HTR-8/SVneo (cell line): ENCODE results near the gene EXOSC2.
"Not testable (repeated sequence)": the region's sequence is repeated elsewhere in the genome, so short reads cannot be mapped to it uniquely, and the experiment has no call there.

ENCODE experiments used
- DNase-seq: peaks from one replicate; pipeline ENCODE4 v3.0.0; 2011; ENCODE audit warnings: low spot score, mixed read lengths; ENCODE audit not compliant: insufficient read length
- FAIRE-seq: peaks from 2 replicates; lab custom pipeline; 2011; peaks lifted over from hg19 to GRCh38; lab: Jason Lieb, UNC

The EXOSC2 gene

GRCh38 chr9:130666393-130667119 is 27.0 kb upstream of the EXOSC2 start:
- FAIRE-seq, result no peak

GRCh38 chr9:130667120-130667435 is 26.5 kb upstream of the EXOSC2 start:
- no peak for FAIRE-seq
- no peak for DNase-seq

More at GRCh38 chr9:130666393-130667119, 27.0 kb upstream of the EXOSC2 start:
- DNase-seq, result no peak

DNA sequence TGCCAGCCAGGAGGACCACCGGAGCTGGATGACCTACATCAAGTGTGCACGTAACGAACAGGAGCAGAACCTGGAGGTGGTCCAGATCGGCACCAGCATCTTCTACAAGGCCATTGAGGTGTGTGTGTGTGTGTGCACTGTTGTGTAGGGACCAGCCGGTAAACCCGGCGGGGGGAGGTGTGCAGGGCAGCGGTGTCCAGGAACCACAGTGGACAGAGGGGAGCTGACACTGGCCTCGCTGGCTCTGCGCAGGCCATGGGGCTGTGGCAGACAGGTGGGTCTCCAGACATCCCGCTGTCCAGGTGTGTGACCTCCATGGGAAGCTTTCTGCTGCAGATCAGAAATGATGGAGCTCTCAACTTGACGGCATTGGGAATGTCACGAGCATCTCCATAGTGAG is 25.4 kb upstream of the EXOSC2 start:
- FAIRE-seq, result no peak
- DNase-seq, result no peak

DNA sequence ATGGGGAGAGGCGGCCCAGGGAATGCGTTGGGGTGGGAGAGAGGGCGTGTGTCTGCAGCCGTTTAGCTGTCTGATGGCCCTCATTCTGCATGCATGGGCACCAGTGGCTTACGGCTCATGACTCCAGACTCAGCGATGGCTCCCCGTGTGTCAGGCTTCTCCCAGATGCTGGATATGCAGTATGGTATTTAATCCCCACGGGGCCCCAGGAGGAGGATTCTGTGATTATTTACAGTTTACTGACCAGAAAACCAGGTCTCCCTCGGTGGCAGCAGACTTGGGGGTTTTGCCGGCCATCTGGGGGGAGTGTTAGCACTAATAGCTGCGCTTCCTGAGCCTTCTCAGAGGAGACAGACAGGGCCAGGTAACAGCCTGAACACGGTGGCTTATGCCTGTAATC is 24.9 kb upstream of the EXOSC2 start:
- no peak for FAIRE-seq
- DNase-seq, result no peak

GRCh38 chr9:130669965-130670364 is 23.6 kb upstream of the EXOSC2 start:
- FAIRE-seq (no peak), DNase-seq (no peak)

GRCh38 chr9:130670644-130671043 is 22.9 kb upstream of the EXOSC2 start:
- FAIRE-seq (no peak), DNase-seq (no peak)

- FAIRE-seq (no peak), DNase-seq (no peak)
Measured at GRCh38 chr9:130672466-130672865, 21.1 kb upstream of the EXOSC2 start.

GRCh38 chr9:130672933-130673615 is 20.5 kb upstream of the EXOSC2 start:
- FAIRE-seq, result no peak
- DNase-seq, result no peak

- FAIRE-seq (no peak), DNase-seq (no peak)
Measured at GRCh38 chr9:130675396-130675795, 18.2 kb upstream of the EXOSC2 start.

GRCh38 chr9:130677252-130677651 is 16.3 kb upstream of the EXOSC2 start:
- DNase-seq (no peak), FAIRE-seq (no peak)

DNA sequence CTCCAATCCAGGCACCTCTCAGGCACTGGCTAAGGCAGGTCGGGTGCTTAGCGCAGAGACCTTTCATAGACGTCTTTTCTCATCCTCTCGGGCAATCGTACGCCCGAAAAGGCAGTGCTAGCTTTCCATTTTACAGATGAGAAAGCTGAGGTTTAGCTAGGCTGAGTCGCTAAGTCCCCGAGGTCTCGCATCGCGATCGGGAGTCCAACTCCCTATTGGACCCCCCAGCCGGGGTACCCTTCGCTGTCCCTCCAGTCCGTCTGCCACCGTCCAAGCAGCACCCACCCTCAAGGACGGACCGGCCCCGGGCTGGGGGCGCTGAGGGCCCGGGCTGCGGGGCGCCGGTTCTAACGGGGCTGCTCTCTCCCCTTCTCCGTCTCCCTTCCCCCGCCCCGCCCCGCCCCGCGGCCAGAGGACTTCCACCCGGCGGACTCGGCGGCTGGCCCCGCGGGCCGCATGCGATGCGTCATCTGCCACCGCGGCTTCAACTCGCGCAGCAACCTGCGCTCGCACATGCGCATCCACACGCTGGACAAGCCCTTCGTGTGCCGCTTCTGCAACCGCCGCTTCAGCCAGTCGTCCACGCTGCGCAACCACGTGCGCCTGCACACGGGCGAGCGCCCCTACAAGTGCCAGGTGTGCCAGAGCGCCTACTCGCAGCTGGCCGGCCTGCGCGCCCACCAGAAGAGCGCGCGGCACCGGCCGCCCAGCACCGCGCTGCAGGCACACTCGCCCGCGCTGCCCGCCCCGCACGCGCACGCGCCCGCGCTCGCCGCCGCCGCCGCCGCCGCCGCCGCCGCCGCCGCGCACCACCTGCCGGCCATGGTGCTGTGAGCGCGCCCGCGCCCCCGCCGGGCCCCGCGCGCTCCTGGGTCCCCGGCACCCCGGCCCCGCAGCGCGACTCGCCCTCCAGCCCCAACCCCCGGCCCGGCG is 12.5 kb upstream of the EXOSC2 start:
- DNase-seq (peak; percentile 88), FAIRE-seq (peak; percentile 62)

GRCh38 chr9:130681769-130682420 is 11.7 kb upstream of the EXOSC2 start:
- FAIRE-seq, result no peak

GRCh38 chr9:130682421-130683121 is 11.0 kb upstream of the EXOSC2 start:
- peak; percentile 83 for DNase-seq
- no peak for FAIRE-seq

More at GRCh38 chr9:130681769-130682420, 11.7 kb upstream of the EXOSC2 start:
- DNase-seq, result no peak

GRCh38 chr9:130685104-130685503 is 8.5 kb upstream of the EXOSC2 start:
- DNase-seq (no peak), FAIRE-seq (no peak)

DNA sequence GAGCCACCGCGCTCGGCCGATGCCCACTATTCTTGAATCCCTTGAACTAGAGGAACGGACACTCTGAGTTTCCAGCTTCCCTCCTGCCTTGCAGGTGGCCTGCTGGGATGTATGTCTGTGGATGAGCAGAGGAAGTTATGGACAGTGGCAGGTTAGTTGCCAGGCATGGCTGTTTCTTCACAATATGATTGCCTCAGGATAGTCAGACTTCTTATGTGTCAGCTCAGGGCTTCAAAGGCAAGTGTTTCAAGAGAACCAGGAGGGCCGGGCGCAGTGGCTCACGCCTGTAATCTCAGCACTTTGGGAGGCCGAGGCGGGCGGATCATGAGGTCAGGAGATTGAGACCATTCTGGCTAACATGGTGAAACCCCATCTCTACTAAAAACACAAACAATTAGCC is 7.6 kb upstream of the EXOSC2 start:
- DNase-seq, FAIRE-seq: not testable (repeated sequence)

GRCh38 chr9:130687615-130688014 is 6.0 kb upstream of the EXOSC2 start:
- FAIRE-seq (no peak), DNase-seq (no peak)

DNA sequence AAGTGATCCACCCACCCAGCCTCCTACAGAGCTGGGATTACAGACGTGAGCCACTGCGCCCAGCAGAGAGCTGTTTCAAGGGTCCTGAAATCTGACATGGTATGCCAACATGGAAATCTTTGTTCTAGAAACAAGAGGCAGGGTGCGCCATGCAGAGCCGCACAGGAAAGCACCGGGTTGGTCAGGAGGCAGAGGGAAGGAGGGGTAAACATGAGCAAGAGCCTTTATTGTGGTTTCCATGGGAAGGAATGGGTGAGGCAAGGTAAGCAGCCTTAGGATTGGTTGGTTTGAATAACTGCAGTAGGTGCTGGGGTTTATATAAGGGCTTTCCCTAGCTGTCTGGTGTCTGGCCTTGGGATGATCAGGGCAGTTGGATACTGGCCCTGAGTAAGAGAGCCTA is 5.5 kb upstream of the EXOSC2 start:
- FAIRE-seq (no peak), DNase-seq (no peak)

DNA sequence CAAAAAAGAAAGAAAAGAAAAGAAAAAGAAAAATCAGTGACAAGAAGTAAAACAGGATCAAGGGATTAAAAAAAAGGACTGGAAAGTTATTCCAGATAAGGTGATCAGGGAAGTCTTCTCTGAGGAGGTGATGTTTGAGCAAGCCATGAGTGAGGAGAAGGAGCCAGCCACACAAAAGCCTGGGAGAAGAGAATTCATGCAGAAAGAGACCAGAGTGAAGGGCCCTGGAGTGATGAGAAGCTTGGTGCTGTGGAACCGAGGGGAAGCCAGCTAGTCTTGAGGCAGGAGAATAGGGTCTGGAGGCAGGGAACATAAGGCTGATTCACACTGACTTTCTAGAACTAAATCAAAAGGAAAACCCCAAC is 4.0 kb upstream of the EXOSC2 start:
- DNase-seq (no peak), FAIRE-seq (no peak)

GRCh38 chr9:130689937-130690700 is 3.5 kb upstream of the EXOSC2 start:
- FAIRE-seq, result no peak

More at GRCh38 chr9:130689937-130690700, 3.5 kb upstream of the EXOSC2 start:
- peak; percentile 65 for DNase-seq
